Keratinocyte (primary cell): ENCODE results near the gene MOB2. TPM values are rescaled to one million over a fixed set of nuclear protein-coding genes. Genes with fewer than 3 reads are reported as not detected.

ENCODE experiments used
- DNase-seq: peaks from one replicate; pipeline ENCODE4 v3.0.0-alpha.2; 2011; ENCODE audit warnings: low read depth, missing footprints, low spot score
- FAIRE-seq: peaks from 2 replicates; lab custom pipeline; 2011; peaks lifted over from hg19 to GRCh38; lab: Jason Lieb, UNC
- H2AFZ ChIP-seq: 2 replicates; pipeline ENCODE4 v1.6.0; 2012; ENCODE audit warnings: low read length, control low read depth, inconsistent platforms; ENCODE audit not compliant: control insufficient read depth
- H3K27ac ChIP-seq: 2 replicates; pipeline ENCODE4 v1.5.1; 2011; ENCODE audit warnings: low read length; ENCODE audit not compliant: control insufficient read depth, insufficient read depth
- H3K27me3 ChIP-seq: 3 replicates; pipeline ENCODE4 v1.6.0; 2011; ENCODE audit warnings: low read length; ENCODE audit not compliant: control insufficient read depth, insufficient read depth; ENCODE audit errors: extremely low read depth
- H3K36me3 ChIP-seq, 2 experiments: 2 replicates in 1 of 2; 3 replicates in 1 of 2; pipeline ENCODE4 v1.5.1; 2011; ENCODE audit warnings: low read length in 2 of 2, mild to moderate bottlenecking in 1 of 2; ENCODE audit not compliant: control insufficient read depth in 2 of 2, insufficient read depth in 2 of 2; ENCODE audit errors: extremely low read depth in 1 of 2
- H3K4me1 ChIP-seq: 3 replicates; pipeline ENCODE4 v1.5.1; 2011; ENCODE audit warnings: low read length; ENCODE audit not compliant: control insufficient read depth, insufficient read depth; ENCODE audit errors: extremely low read depth
- H3K4me2 ChIP-seq: 3 replicates; pipeline ENCODE4 v1.6.0; 2011; ENCODE audit warnings: low read depth, low read length; ENCODE audit not compliant: control insufficient read depth, insufficient read depth; ENCODE audit errors: extremely low read depth
- H3K4me3 ChIP-seq, 3 experiments: fragments of 200-600 bp in 1 of 3; sonication (generic) in 1 of 3; 2 replicates in 2 of 3; 3 replicates in 1 of 3; pipeline ENCODE4 v1.5.1; 2011 to 2016; ENCODE audit warnings: low read length in 3 of 3, mild to moderate bottlenecking in 3 of 3, control low read depth in 2 of 3, inconsistent platforms in 1 of 3, low read depth in 1 of 3, mixed read lengths in 1 of 3, mixed run types in 1 of 3, moderate library complexity in 1 of 3; ENCODE audit not compliant: control insufficient read depth in 2 of 3, insufficient read depth in 2 of 3; ENCODE audit errors: extremely low read depth in 1 of 3
- H3K79me2 ChIP-seq: 2 replicates; pipeline ENCODE4 v1.6.0; 2012; ENCODE audit warnings: low read length; ENCODE audit not compliant: control insufficient read depth, insufficient read depth
- H3K9ac ChIP-seq: 3 replicates; pipeline ENCODE4 v1.6.0; 2011; ENCODE audit warnings: low read length; ENCODE audit not compliant: control insufficient read depth, insufficient read depth; ENCODE audit errors: extremely low read depth
- H3K9me1 ChIP-seq: 3 replicates; pipeline ENCODE4 v1.6.0; 2011; ENCODE audit warnings: low read length; ENCODE audit not compliant: control insufficient read depth, insufficient read depth; ENCODE audit errors: extremely low read depth
- H3K9me3 ChIP-seq: 2 replicates; pipeline ENCODE4 v1.5.1; 2012; ENCODE audit warnings: low read depth, low read length; ENCODE audit not compliant: control insufficient read depth
- H4K20me1 ChIP-seq: 3 replicates; pipeline ENCODE4 v1.6.0; 2011; ENCODE audit warnings: low read length; ENCODE audit not compliant: control insufficient read depth, insufficient read depth; ENCODE audit errors: extremely low read depth
- CTCF ChIP-seq, 3 experiments: IDR thresholded peaks in 1 of 3; conservative IDR thresholded peaks in 1 of 3; optimal IDR thresholded peaks in 1 of 3; 2 replicates in 2 of 3; 3 replicates in 1 of 3; pipeline versions ENCODE3 to v1.5.1; 2011; ENCODE audit warnings: low read length in 3 of 3, mild to moderate bottlenecking in 3 of 3, moderate library complexity in 2 of 3, control low read depth in 1 of 3, inconsistent platforms in 1 of 3; ENCODE audit not compliant: insufficient read depth in 2 of 3; ENCODE audit errors: extremely low read depth in 1 of 3
- EZH2 ChIP-seq: IDR thresholded peaks from one replicate; pipeline ENCODE4 v1.6.1; 2012; ENCODE audit warnings: inconsistent platforms, mild to moderate bottlenecking, low read length, moderate library complexity
- dilution Hi-C: fragments of 300-500 bp; cut with MboI; formaldehyde crosslinking; loops from one replicate; pipeline ENCODE4 v1.7.0; 2020; ENCODE audit warnings: low sequenced_read_pairs; ENCODE audit not compliant: extremely low pct_ligation_motif_present
- polyA plus RNA-seq, 5 experiments: library from polyadenylated mRNA; depleted of rRNA in 3 of 5; stranded (reverse) in 3 of 5; stranded (forward) in 1 of 5; unstranded in 1 of 5; fragments of >200 nt; gene quantifications; 1 replicate in 1 of 5; 2 replicates in 3 of 5; 3 replicates in 1 of 5; pipeline versions ENCODE4 v1.2.1 to v1.2.3, GENCODE V29; 2011 to 2012; ENCODE audit warnings: missing spikeins in 2 of 5, low read depth in 1 of 5, low replicate concordance in 1 of 5

The MOB2 gene
- polyA plus RNA-seq, 1 donor (not counting 4 experiments of a cell fraction or from before 2014, with no cell fraction given): 37.7 TPM

- no peak for TF ChIP-seq EZH2
- TF ChIP-seq CTCF (optimal IDR thresholded peaks at IDR 0.05 in 1 of 3, IDR thresholded peaks at IDR 0.05 in 1 of 3, conservative IDR thresholded peaks at IDR 0.05 in 1 of 3; ENCODE audit: extremely low read depth in 1 of 3, insufficient read depth in 2 of 3, low read length in 3 of 3): no peak
- no peak for FAIRE-seq
- DNase-seq: no peak
- Histone ChIP-seq H3K79me2 (no peaks in the 10 kb centered on the region), H3K4me1 (no peaks in the 10 kb centered on the region), H3K4me2 (no peak overlapping the region), H3K36me3 (peaks cover 3 to 18% of the 10 kb centered on the region in 2 experiments), H3K9ac (no peak overlapping the region), H3K9me3 (no peaks in the 10 kb centered on the region), H3K4me3 (no peak overlapping the region), H3K27me3 (no peaks in the 10 kb centered on the region), H3K9me1 (no peaks in the 10 kb centered on the region), H4K20me1 (peaks cover 3% of the 10 kb centered on the region), H3K27ac (no peak overlapping the region), H2AFZ (no peak overlapping the region)
- dilution Hi-C loops: no loop called here
These were observed 19.3 kb downstream of the MOB2 start for GRCh38 chr11:1467270-1467669.

- FAIRE-seq (no peak), DNase-seq (no peak)
- dilution Hi-C loops: no loop called here
- peaks cover 3% of the 10 kb centered on the region for H4K20me1 ChIP-seq
- H3K4me1 ChIP-seq: no peaks in the 10 kb centered on the region
- no peak overlapping the region for H3K4me2 ChIP-seq
- H3K36me3 ChIP-seq: peaks cover 3 to 18% of the 10 kb centered on the region in 2 experiments
- no peaks in the 10 kb centered on the region for H3K79me2 ChIP-seq
- no peak overlapping the region for H3K9ac ChIP-seq
- H3K27ac ChIP-seq: no peak overlapping the region
- TF ChIP-seq CTCF (optimal IDR thresholded peaks at IDR 0.05 in 1 of 3, IDR thresholded peaks at IDR 0.05 in 1 of 3, conservative IDR thresholded peaks at IDR 0.05 in 1 of 3; ENCODE audit: extremely low read depth in 1 of 3, insufficient read depth in 2 of 3, low read length in 3 of 3) (no peak), EZH2 (no peak)
- H3K9me3 ChIP-seq: no peaks in the 10 kb centered on the region
- H3K27me3 ChIP-seq: no peaks in the 10 kb centered on the region
- H3K9me1 ChIP-seq: no peaks in the 10 kb centered on the region
- H2AFZ ChIP-seq: no peak overlapping the region
- H3K4me3 ChIP-seq: no peak overlapping the region
These were observed 19.8 kb downstream of the MOB2 start for GRCh38 chr11:1466784-1467183.
